Activated CD4-positive, alpha-beta T cell treated with anti-CD3 and anti-CD28 coated beads, Interleukin-2, amount 50 U/mL, for 1 hour (primary cell): Measurements from ENCODE around the gene HRH3.

Experiments used
- DNase-seq: peaks from one replicate; pipeline ENCODE4 v3.0.0-alpha.2; 2020

Gene HRH3

GRCh38 chr20:62228982-62229545 is 9.0 kb upstream of the HRH3 start:
- no peak for DNase-seq

- no peak for DNase-seq
These were observed 8.2 kb upstream of the HRH3 start for GRCh38 chr20:62227977-62228958.

GRCh38 chr20:62227591-62227976 is 7.5 kb upstream of the HRH3 start:
- no peak for DNase-seq

DNA sequence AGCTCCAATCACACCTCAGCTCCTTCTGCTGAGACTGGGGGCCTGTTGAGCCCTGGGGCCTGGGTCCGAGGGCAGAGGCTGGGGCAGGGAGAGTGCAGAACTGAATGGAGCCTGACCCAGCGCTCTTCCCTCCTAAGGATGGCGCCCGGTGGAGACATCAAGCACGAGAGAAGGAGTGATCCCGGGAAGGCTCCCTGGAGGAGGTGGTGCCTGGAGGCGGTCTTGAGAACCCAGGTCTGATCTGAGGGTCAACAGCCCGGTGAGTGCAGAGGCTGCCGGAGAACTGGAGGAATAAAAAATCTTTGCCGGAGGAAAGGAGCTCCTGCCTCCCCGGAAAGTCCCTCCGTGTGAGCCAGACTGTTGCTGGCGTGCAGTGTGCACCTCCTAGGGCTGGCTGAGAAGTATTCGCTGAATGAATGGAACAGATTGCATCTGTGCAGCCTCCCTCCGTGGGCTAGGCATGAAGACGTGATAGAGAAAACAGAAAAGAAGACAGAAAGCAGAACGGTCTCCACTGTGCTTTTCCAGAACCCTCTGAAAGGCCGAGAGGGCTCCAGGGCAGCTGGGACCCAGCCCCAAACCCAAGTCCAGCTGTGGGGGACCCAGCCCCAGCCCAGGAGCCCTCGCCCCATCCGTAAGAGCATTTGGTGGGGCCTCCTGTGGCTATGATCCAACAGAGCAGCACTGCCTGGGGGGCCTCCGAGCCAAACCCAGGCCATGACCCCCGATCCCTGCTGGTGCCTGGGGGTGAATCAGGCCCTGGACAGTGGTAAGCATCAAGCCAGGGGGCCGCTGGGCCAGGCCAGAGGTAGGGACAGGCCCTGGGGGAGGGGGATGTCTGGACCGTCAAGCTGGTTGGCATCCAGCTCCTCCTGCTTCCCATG is 6.9 kb upstream of the HRH3 start:
- no peak for DNase-seq

GRCh38 chr20:62225820-62226635 is 6.0 kb upstream of the HRH3 start:
- no peak for DNase-seq

DNA sequence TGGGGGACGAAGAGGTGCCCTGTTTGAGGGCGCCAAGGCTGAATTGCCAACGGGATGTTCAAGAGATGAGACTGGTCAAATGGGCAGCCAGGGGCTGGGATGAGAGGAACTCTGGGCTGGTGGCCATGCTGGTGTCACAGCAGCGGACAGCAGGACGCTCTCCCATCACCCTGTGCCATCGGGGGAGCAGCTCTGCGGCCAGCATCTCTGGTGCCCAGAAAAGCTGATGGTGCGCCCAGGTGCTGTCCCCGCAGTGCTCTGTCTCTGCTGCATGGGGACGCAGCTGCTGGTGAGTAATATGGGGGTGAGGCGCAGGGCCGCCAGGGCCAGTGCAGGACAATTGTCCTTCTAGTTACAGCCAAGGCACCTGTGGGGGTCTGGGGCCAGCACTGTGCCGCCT is 4.9 kb upstream of the HRH3 start:
- DNase-seq: no peak

DNA sequence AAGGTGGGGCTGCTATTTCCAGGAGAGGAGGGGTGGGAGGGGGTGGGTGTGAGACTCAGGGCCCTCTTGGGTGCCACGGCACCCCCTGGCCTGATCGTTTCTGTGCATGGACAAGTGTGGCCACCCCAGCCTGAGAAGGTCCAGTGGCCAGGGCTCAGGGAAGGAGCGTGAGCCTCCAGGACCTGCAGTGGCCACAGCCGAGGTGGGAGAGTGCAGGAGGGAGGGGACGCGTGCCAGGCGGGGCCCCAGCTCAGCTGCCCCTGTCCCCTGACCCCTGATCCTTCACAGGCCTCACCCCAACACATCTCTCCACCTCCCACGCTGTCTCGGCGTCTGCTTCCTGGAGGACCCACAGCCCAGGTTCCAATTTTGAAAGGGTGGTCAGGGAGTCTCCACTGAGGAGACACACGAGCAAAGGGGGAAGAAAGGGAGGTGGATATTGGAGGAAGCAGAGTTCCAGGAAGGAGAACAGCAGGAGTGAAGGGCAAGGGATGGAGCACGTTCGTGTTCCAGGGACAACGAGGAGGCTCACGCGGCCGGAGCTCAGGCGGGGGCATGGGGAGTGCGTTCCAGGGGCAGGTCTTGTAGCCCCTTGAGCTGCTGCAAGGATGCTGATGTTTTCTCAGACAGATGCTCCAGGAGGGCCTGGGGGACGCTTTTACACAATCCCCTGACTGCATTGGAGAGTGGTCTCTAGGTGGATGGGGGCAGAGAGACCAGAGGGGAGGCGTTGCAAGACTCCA is 4.2 kb upstream of the HRH3 start:
- no peak for DNase-seq

DNA sequence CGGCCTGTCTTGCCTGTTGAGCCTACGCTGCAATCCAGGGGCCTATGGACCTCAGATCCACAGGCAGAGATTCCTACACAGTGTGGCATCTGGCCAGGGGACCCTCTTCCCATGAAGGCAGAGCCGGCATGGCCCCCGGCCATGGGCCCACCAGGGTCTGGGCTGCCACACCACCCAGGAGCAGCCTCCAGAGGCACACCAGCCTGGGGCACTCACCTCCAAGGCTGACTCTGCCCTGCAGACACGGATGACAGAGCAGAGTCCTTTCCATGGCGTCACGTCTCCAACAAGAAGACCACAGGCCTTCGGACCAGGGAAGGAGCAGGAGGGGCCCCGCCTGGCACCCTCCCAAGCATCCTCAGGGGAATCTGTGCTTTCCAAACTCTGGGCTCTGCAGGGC is 3.5 kb upstream of the HRH3 start:
- no peak for DNase-seq

GRCh38 chr20:62222972-62223371 is 2.9 kb upstream of the HRH3 start:
- no peak for DNase-seq

DNA sequence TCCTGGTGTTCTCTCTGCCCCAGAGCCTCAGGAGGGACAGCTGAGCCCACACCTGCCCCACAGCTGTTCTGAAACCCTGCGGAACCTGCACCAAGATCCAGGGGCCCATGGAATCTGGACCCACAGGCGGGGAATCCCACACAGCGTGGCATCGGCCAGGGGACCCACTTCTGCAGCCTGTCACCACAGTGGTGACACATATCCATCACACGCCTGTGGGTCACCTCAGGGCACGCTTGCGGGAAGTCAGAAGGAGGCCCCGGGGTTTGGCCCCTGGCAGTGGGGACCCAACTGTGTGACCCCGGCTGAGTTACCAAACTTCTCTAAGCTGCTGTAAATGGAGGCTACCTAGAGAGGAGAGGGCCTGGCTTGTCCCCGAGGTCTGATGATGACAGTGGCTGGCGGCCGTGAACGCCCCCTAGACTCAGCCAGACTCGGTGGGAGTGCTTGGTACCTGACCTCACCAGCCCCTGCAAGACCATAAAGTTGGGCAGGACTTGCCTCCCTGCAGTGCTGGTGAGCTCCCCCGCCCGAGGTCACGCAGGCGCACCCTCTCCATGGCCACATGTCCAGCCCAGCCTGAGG is 2.3 kb upstream of the HRH3 start:
- no peak for DNase-seq

- DNase-seq: no peak
These were observed 839 bp upstream of the HRH3 start for GRCh38 chr20:62220666-62221568.

DNA sequence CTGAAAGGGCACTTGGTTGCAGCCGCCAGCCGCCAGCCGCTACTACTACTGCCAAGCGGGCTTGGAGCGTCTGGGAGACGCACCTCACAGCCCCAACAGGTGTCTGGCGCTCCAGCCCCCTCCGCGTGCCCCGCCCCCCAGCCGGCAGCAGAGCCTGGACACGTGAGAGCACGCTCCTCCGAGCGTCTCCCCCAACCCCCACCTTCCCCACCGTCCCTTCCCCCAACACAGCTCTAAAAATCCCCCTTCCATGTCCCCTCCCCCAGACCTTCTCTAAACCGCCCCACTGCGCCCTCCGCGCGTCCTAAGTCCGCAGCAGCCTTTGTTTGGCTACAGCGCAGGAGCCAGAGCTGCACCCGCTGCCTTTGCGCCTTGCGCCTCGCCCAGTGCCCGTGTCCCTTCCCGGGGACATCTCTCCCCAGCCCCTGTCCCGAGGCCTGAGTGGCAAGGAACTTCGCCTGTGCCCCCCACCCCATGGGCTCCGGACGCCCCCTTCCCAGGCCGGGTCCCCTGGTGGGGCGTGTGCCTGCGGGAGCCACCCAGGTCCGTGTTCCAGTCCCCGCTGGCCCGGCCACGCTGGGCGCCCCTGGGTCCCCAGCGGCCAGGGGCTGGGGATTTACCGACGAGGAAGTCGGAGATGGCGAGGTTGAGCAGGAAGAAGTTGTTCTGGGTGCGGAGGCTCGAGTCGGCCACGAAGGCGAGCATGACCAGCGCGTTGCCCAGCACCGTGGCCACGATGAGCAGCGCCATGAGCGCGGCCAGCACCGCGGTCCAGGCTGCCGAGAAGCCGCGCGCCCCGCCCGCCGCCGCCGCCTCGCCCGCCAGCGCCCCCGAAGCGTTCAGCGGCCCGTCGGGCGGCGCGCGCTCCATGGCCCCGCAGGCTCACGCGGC is 732 bp downstream of the HRH3 start:
- DNase-seq: no peak

- no peak for DNase-seq
These were observed 1.9 kb downstream of the HRH3 start for GRCh38 chr20:62217913-62218773.

DNA sequence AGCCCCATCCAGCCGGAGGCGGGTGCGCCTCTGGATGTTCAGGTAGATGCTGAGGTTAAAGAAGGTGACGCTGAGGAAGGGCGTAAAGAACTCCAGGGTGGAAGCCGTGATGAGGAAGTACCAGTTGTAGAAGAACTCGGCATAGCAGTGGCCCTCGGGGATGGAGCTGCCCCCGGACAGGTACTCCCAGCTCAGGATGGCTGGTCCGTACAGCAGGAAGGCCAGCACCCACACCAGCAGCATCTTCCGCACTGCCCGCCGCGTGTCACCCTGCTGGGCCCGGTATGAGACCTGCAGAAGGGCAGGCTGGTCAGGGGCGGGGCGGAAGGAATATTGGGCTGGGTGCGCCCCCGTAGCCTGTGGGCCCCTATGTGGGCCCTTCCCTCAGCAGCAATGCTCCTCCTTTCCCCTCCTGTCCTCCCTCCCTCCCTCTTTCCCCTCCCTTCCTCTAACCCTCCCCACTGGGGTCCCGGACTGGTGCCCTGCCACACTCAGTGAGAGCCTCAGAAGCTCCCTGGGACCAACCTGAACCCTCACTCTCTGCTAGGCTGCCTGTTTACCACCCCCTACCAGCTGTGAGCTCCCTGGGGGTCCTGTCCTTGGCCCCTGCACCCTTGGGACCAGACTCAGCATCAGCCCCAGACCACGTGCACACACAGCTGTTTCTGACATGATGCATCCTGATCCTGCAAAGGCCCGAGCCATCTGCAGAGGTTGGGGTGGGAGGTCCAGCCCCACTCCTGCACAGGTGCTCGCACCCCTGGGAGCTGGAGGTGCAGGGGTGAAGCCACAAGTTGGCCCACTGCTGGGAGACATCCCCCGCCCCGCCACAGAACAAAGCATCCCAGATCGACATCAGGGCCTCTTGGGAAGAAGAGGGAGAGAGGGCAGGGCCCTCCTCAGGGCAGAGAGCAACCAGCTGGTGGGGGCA is 3.2 kb downstream of the HRH3 start:
- no peak for DNase-seq

GRCh38 chr20:62215991-62216635 is 4.0 kb downstream of the HRH3 start:
- DNase-seq: no peak
